ENCODE data around the gene SLC20A1.

The SLC20A1 gene

GRCh38 chr2:112626604-112627059 is 19.1 kb upstream of the SLC20A1 start:
- DNase-seq, result peak; percentile 4 to 75 (median 59)

GRCh38 chr2:112627060-112628040 is 18.4 kb upstream of the SLC20A1 start:
- DNase-seq, result no peak

GRCh38 chr2:112629224-112629623 is 16.5 kb upstream of the SLC20A1 start:
- no peak for DNase-seq

- DNase-seq, result no peak
Observed at GRCh38 chr2:112629823-112630222, 15.9 kb upstream of the SLC20A1 start.

GRCh38 chr2:112630268-112630667 is 15.5 kb upstream of the SLC20A1 start:
- DNase-seq, result no peak

GRCh38 chr2:112633708-112634107 is 12.0 kb upstream of the SLC20A1 start:
- no peak for DNase-seq

- no peak for DNase-seq
Observed at GRCh38 chr2:112634153-112634873, 11.4 kb upstream of the SLC20A1 start.

GRCh38 chr2:112634874-112635157 is 10.9 kb upstream of the SLC20A1 start:
- no peak for DNase-seq

- no peak for DNase-seq
Observed at GRCh38 chr2:112636605-112637288, 9.0 kb upstream of the SLC20A1 start.

GRCh38 chr2:112637289-112637660 is 8.5 kb upstream of the SLC20A1 start:
- no peak for DNase-seq

GRCh38 chr2:112639936-112640335 is 5.8 kb upstream of the SLC20A1 start:
- DNase-seq, result no peak

- no peak for DNase-seq
Observed at GRCh38 chr2:112640467-112640799, 5.3 kb upstream of the SLC20A1 start.

GRCh38 chr2:112640800-112641675 is 4.7 kb upstream of the SLC20A1 start:
- no peak for DNase-seq

- no peak for DNase-seq
Observed at GRCh38 chr2:112641701-112642100, 4.0 kb upstream of the SLC20A1 start.

- DNase-seq, result no peak
Observed at GRCh38 chr2:112642561-112642960, 3.2 kb upstream of the SLC20A1 start.

- DNase-seq, result no peak
Observed at GRCh38 chr2:112642966-112643365, 2.8 kb upstream of the SLC20A1 start.

GRCh38 chr2:112643488-112643887 is 2.3 kb upstream of the SLC20A1 start:
- DNase-seq, result no peak

GRCh38 chr2:112644155-112644932 is 1.4 kb upstream of the SLC20A1 start:
- peak in 2 of 3 experiments; percentile 31 to 55 for DNase-seq

- DNase-seq, result no peak
Observed at GRCh38 chr2:112644933-112645309, 818 bp upstream of the SLC20A1 start.

GRCh38 chr2:112646102-112646719 is 472 bp downstream of the SLC20A1 start:
- peak in 2 of 3 experiments; percentile 52 to 91 for DNase-seq

Data from NCI-H1417 (cell line).